Left lung (tissue), 10 donors: ENCODE measurements around the gene GPATCH8. TPM values are rescaled to one million over a fixed set of nuclear protein-coding genes. Genes with fewer than 3 reads are reported as not detected.

ENCODE experiments used
- ATAC-seq: fragments of 200-7000 bp; cut with Tn5 transposase; one replicate; pipeline ENCODE4 v1.9.1; 2020; ENCODE audit warnings: moderate library complexity
- DNase-seq, 4 donors: peaks; one replicate each; pipeline ENCODE4 v3.0.0-alpha.2; 2013 to 2020
- H3K27ac ChIP-seq, 2 donors: fragments of 200-600 bp; sonication (generic) in 1 of 2; one replicate each; pipeline versions ENCODE4 v1.5.0 to v1.8.0; 2020 to 2021
- H3K27me3 ChIP-seq, 2 donors: fragments of 200-600 bp; sonication (generic) in 1 of 2; one replicate each; pipeline versions ENCODE4 v1.5.0 to v1.8.0; 2020 to 2021
- H3K36me3 ChIP-seq, 2 donors: fragments of 200-600 bp; sonication (generic) in 1 of 2; one replicate each; pipeline versions ENCODE4 v1.5.0 to v1.8.0; 2020 to 2021
- H3K4me1 ChIP-seq, 2 donors: fragments of 200-600 bp; one replicate each; pipeline ENCODE4 v1.8.0; 2021
- H3K4me3 ChIP-seq, 2 donors: fragments of 200-600 bp; sonication (generic) in 1 of 2; one replicate each; pipeline versions ENCODE4 v1.5.0 to v1.8.0; 2020 to 2021; ENCODE audit warnings: mild to moderate bottlenecking in 1 of 2
- H3K9me3 ChIP-seq, 2 donors: fragments of 200-600 bp; sonication (generic) in 1 of 2; one replicate each; pipeline versions ENCODE4 v1.5.0 to v1.8.0; 2020 to 2021
- CTCF ChIP-seq, 2 donors: fragments of 200-600 bp; sonication (generic) in 1 of 2; IDR thresholded peaks; one replicate each; pipeline versions ENCODE4 v1.5.0 to v1.8.0; 2021; ENCODE audit warnings: antibody characterized with exemption in 2 of 2
- intact Hi-C, 2 donors: fragments of 100-400 bp; cut with DNase I; formaldehyde crosslinking; loops; one replicate each; pipeline versions ENCODE4 v1.11.2 to v1.14.2; 2022
- polyA plus RNA-seq, 6 donors: library from polyadenylated mRNA; unstranded; fragments of 120-200 nt; gene quantifications; one replicate each; pipeline ENCODE4 v1.2.1, GENCODE V29; 2013; ENCODE audit not compliant: insufficient read length in 6 of 6
- total RNA-seq, 2 donors: library from RNA; stranded (reverse); fragmentation: NEBNext Ultra II Directional; extraction: Animal tissue kit (Norgen Biotek cat#: 25700); gene quantifications; one replicate each; pipeline ENCODE4 v1.2.1, GENCODE V29; 2021
- donor health status: DM: no; HTN: yes; CAD: no.
- donor health status: DM: no; HTN: no; CAD: no.

The GPATCH8 gene
- total and polyA plus RNA-seq, 8 donors: 29.8 to 57.5 (median 52.9) TPM

GRCh38 chr17:44358066-44358465 is 145.1 kb downstream of the GPATCH8 start:
- H3K4me3 ChIP-seq: no peak overlapping the region
- DNase-seq: peak in 1 of 4 donors; percentile 61
- intact Hi-C loops: no loop called here
- TF ChIP-seq CTCF (IDR thresholded peaks at IDR 0.05): no peak
- H3K9me3 ChIP-seq: no peaks in the 10 kb centered on the region
- H3K27me3 ChIP-seq: peaks cover 0 to 40% of the 10 kb centered on the region in 2 donors
- H3K4me1 ChIP-seq: peaks cover 4 to 15% of the 10 kb centered on the region in 2 donors
- H3K27ac ChIP-seq: no peak overlapping the region
- ATAC-seq: no peak
- peaks cover 0 to 5% of the 10 kb centered on the region in 2 donors for H3K36me3 ChIP-seq

GRCh38 chr17:44356241-44356640 is 147.0 kb downstream of the GPATCH8 start:
- DNase-seq (no peak), ATAC-seq (no peak)
- peaks cover 0 to 22% of the 10 kb centered on the region in 2 donors for H3K27me3 ChIP-seq
- no peak for TF ChIP-seq CTCF (IDR thresholded peaks at IDR 0.05)
- H3K27ac ChIP-seq: no peak overlapping the region
- H3K36me3 ChIP-seq: peaks cover 3 to 23% of the 10 kb centered on the region in 2 donors
- H3K9me3 ChIP-seq: no peaks in the 10 kb centered on the region
- H3K4me3 ChIP-seq: no peak overlapping the region
- intact Hi-C loops: no loop called here
- peaks cover 0 to 8% of the 10 kb centered on the region in 2 donors for H3K4me1 ChIP-seq

- ATAC-seq (no peak), DNase-seq (peak in 1 of 4 donors; percentile 57)
- Histone ChIP-seq H3K27ac (no peak overlapping the region), H3K4me3 (no peak overlapping the region), H3K9me3 (no peaks in the 10 kb centered on the region), H3K27me3 (peaks cover 0 to 16% of the 10 kb centered on the region in 2 donors), H3K36me3 (peaks cover 3 to 29% of the 10 kb centered on the region in 2 donors), H3K4me1 (peaks cover 0 to 8% of the 10 kb centered on the region in 2 donors)
- intact Hi-C loops: no loop called here
- TF ChIP-seq CTCF (IDR thresholded peaks at IDR 0.05): no peak
Observed at GRCh38 chr17:44355642-44356099, 147.5 kb downstream of the GPATCH8 start.

GRCh38 chr17:44354582-44355561 is 148.3 kb downstream of the GPATCH8 start:
- ATAC-seq (no peak), DNase-seq (peak in 1 of 4 donors; percentile 22)
- Histone ChIP-seq H3K27me3 (peaks cover 0 to 14% of the 10 kb centered on the region in 2 donors), H3K4me1 (peaks cover 0 to 11% of the 10 kb centered on the region in 2 donors), H3K36me3 (peaks cover 3 to 37% of the 10 kb centered on the region in 2 donors), H3K27ac (no peak overlapping the region), H3K9me3 (no peaks in the 10 kb centered on the region), H3K4me3 (no peak overlapping the region)
- intact Hi-C loops: no loop called here
- peak in 1 of 2 donors; percentile 27 for TF ChIP-seq CTCF (IDR thresholded peaks at IDR 0.05)
